GM18505 (cell line): ENCODE data around the gene WIPI1.
"Not testable (repeated sequence)": the region's sequence is repeated elsewhere in the genome, so short reads cannot be mapped to it uniquely, and the experiment has no call there.

ENCODE experiments used
- ATAC-seq: cut with Tn5 transposase; IDR thresholded peaks from one replicate; pipeline ENCODE4 v1.9.1; 2021; ENCODE audit not compliant: unreplicated experiment
- POLR2A ChIP-seq: IDR thresholded peaks from 4 replicates; pipeline ENCODE4 v1.6.1; 2011; ENCODE audit warnings: borderline replicate concordance; ENCODE audit not compliant: insufficient read depth, insufficient read length; ENCODE audit errors: extremely low read depth

Gene WIPI1

DNA sequence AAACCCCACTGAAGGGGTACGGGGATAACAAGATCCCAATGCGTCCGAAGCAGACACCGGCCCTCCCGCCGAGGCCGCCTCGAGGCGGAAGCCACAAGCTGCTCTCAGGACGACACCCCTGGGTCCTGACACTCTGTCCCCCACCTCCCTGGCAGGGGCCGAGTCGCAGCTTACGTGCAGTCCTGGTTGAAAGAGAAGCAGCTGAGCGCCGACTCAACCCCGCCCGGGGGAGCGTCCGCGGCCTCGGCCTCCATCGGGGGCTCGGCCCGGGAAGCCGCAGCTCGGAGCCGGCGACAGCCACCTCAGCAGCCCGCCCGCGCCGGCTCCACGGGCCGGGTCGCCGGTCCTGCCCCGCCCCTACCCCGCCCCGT is at the start of gene WIPI1:
WIPI1 (minus strand) TSS at position 329 of the 371 bp plus-strand sequence; CDS start at position 254, 75 bp downstream.
- peak; percentile 25 for ATAC-seq
- TF ChIP-seq POLR2A = no peak

DNA sequence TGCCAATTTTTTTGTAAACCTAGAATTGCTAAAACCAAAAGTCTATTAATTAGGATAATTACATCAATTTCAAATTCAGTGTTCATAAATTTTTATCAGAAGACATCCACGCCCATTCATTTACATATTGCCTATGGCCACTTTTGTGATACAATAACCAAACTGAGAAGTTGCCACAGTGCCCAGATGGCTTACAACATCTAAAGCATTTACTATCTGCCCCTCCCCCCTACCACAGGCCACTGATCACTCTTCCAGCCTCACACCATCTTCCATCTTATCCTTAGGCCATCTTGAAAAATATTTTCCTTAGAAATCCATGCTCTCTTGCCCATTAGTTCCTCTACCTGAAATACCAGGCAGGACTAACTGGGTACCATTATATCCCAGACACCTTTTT is 48.7 kb upstream of the WIPI1 start:
- ATAC-seq = no peak
- no peak for TF ChIP-seq POLR2A

GRCh38 chr17:68501074-68501473 is 43.8 kb upstream of the WIPI1 start:
- TF ChIP-seq POLR2A = no peak
- ATAC-seq = no peak

GRCh38 chr17:68499587-68499986 is 42.3 kb upstream of the WIPI1 start:
- TF ChIP-seq POLR2A = no peak
- ATAC-seq = no peak

DNA sequence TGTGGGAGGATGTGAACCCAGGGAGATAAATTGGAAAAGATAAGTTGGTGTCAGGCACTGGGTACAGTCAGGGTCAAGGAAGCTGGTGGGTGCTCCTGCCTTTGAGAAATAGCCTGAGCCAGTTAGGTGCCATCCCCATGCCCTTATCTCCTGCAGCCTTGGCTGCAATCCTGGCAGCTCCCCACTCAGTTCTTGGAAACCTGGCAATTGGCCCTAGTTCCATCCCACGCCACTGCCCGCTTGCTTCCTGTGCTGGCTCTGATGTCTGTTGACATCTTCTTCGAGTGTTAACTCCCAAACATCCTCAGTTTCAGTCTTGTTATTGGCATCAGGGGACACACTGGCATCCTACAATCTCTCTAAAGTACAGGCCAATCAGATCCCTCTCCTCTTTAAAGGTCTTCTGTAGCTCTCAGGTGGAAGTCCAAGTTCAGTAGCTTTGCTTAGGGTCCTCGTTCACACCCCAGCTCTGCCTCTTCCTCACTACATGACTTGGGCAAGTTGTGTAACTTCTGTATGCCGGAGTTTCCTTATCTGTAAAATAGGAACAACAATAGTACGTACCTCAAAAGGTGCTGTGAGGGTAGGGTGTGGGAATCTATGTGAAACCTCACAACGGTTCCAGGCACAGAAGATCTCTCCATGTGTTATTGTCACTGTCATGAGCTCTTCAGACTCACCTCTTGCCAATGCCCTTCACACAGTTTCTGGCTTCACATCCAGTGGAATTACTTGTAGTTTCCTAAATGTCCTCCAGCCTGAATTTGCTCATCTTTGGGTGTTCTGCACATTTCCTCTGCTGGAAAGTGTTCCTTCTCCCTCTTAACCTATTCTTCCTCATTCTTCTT is 41.4 kb upstream of the WIPI1 start:
- peak; percentile 41 for ATAC-seq
- peak; percentile 27 for TF ChIP-seq POLR2A

- peak; percentile 94 for ATAC-seq
- TF ChIP-seq POLR2A = no peak
Observed at GRCh38 chr17:68497885-68498319, 40.6 kb upstream of the WIPI1 start.

- ATAC-seq = no peak
- TF ChIP-seq POLR2A = no peak
Observed at GRCh38 chr17:68495081-68495480, 37.8 kb upstream of the WIPI1 start.

GRCh38 chr17:68492394-68493054 is 35.2 kb upstream of the WIPI1 start:
- not testable (repeated sequence) for ATAC-seq

GRCh38 chr17:68491381-68492231 is 34.3 kb upstream of the WIPI1 start:
- no peak for ATAC-seq
- TF ChIP-seq POLR2A = no peak

DNA sequence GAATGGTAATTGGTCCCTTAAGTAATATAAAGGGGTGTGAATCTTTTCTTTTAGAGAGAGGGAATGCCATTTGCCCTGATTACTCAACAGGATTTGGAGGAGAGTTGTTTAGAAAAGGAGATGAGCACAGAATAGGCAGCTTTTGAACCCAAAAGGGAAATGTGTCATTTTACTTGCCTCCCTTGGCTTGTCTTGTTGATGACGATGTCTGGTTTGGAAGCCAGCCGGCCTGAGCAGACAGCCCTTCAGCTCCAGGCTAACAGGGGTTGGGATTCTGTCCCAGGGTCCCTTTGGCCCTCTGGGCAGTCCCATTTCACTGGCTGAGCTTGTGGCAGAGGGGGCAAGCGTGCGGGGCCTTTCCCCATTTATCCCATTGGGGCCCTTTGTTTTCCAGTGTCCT is 32.6 kb upstream of the WIPI1 start:
- no peak for ATAC-seq
- no peak for TF ChIP-seq POLR2A

- no peak for TF ChIP-seq POLR2A
- ATAC-seq = no peak
Observed at GRCh38 chr17:68484458-68484857, 27.2 kb upstream of the WIPI1 start.

DNA sequence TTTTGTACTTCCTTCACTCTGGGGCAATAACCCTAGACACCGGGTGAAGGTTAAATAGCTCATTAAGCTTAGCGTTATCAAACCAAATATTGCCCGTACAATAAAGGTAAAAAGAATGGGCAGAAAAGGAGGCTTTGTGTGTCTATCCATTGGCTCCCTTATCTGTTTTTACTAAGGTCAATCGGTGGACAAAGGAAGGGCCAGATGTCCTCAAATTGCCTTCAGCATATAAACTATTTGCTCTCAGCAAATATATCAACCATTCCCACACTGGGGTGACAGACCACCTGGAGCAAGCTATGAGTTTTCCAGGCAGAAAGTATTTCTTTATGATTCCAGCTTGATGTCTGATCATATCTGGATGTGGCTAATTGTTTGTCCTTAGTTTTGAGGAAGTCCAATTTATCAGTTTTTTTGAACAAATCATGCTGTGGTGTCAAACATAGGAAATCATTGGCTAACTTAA is 25.3 kb upstream of the WIPI1 start:
- TF ChIP-seq POLR2A = no peak
- no peak for ATAC-seq

- no peak for TF ChIP-seq POLR2A
- no peak for ATAC-seq
Observed at GRCh38 chr17:68480885-68481284, 23.6 kb upstream of the WIPI1 start.
